Neural cell (in vitro differentiated cells): ENCODE data around the gene IRAK2. TPM values are rescaled to one million over a fixed set of nuclear protein-coding genes. Genes with fewer than 3 reads are reported as not detected.

ENCODE experiments used
- H2AFZ ChIP-seq: fragments of 200-600, 300-800 bp; sonication (generic), shearing (Covaris generic); 2 replicates; pipeline ENCODE4 v1.6.0; 2014; ENCODE audit warnings: low read depth, mild to moderate bottlenecking, antibody characterized with exemption, low read length, moderate library complexity
- H3F3A ChIP-seq: fragments of 200-600 bp; shearing (Covaris generic); 2 replicates; pipeline ENCODE4 v1.6.1; 2016; ENCODE audit warnings: mild to moderate bottlenecking, moderate library complexity, mixed read lengths, antibody characterized with exemption, low read length; ENCODE audit not compliant: insufficient read depth, poor library complexity, severe bottlenecking
- H3K27ac ChIP-seq: fragments of 200-600, 300-800 bp; sonication (generic), shearing (Covaris generic); 2 replicates; pipeline ENCODE4 v1.5.1; 2014; ENCODE audit warnings: mild to moderate bottlenecking, low read length, moderate library complexity
- H3K27me3 ChIP-seq: fragments of 300-800, 200-600 bp; sonication (generic), shearing (Covaris generic); 2 replicates; pipeline ENCODE4 v1.6.0; 2014; ENCODE audit warnings: mild to moderate bottlenecking, low read depth, low read length, moderate library complexity; ENCODE audit not compliant: insufficient read depth
- H3K36me3 ChIP-seq: fragments of 300-800, 200-600 bp; sonication (generic), shearing (Covaris generic); 2 replicates; pipeline ENCODE4 v1.5.1; 2014; ENCODE audit warnings: mild to moderate bottlenecking, antibody characterized with exemption, low read length, moderate library complexity; ENCODE audit not compliant: insufficient read depth
- H3K4me2 ChIP-seq: fragments of 300-800, 200-600 bp; sonication (generic), shearing (Covaris generic); 2 replicates; pipeline ENCODE4 v1.6.0; 2014; ENCODE audit warnings: mild to moderate bottlenecking, low read length
- H3K4me3 ChIP-seq: fragments of 300-800, 200-600 bp; sonication (generic), shearing (Covaris generic); 2 replicates; pipeline ENCODE4 v1.5.1; 2014; ENCODE audit warnings: mild to moderate bottlenecking, low read length, moderate library complexity
- H3K79me2 ChIP-seq: fragments of 200-600 bp; shearing (Covaris generic); replicated peaks from 2 replicates; pipeline ENCODE4 v1.6.0; 2014; ENCODE audit warnings: mild to moderate bottlenecking, low read length, moderate library complexity; ENCODE audit not compliant: insufficient read depth
- H3K9ac ChIP-seq: fragments of 300-800, 200-600 bp; sonication (generic), shearing (Covaris generic); 2 replicates; pipeline ENCODE4 v1.6.1; 2016; ENCODE audit warnings: mild to moderate bottlenecking, low read length, mixed read lengths
- H3K9me2 ChIP-seq: fragments of 200-600 bp; shearing (Covaris generic); 2 replicates; pipeline ENCODE4 v1.6.1; 2016; ENCODE audit warnings: mild to moderate bottlenecking, low read length, mixed read lengths; ENCODE audit not compliant: insufficient read depth
- H3K9me3 ChIP-seq: fragments of 200-600, 300-800 bp; sonication (generic), shearing (Covaris generic); 2 replicates; pipeline ENCODE4 v1.6.1; 2016; ENCODE audit warnings: mild to moderate bottlenecking, mixed run types, low read length, moderate library complexity, mixed read lengths
- H4K20me1 ChIP-seq: fragments of 200-600 bp; shearing (Covaris generic); 2 replicates; pipeline ENCODE4 v1.6.1; 2016; ENCODE audit warnings: mild to moderate bottlenecking, mixed run types; ENCODE audit not compliant: insufficient read depth
- EP300 ChIP-seq: fragments of 450-650 bp; conservative IDR thresholded peaks from 2 replicates; pipeline ENCODE4 v1.6.1; 2014; ENCODE audit warnings: antibody characterized with exemption, mild to moderate bottlenecking, moderate library complexity; ENCODE audit not compliant: poor library complexity, severe bottlenecking
- EZH2 ChIP-seq: fragments of 200-600, 300-800 bp; shearing (Covaris generic), sonication (generic); IDR thresholded peaks from 2 replicates; pipeline ENCODE4 v1.6.1; 2014; ENCODE audit warnings: antibody characterized with exemption, low read length, borderline replicate concordance, mild to moderate bottlenecking; ENCODE audit not compliant: insufficient read depth, poor library complexity, severe bottlenecking
- MXI1 ChIP-seq: fragments of 450-650 bp; conservative IDR thresholded peaks from 2 replicates; pipeline ENCODE4 v1.6.1; 2014; ENCODE audit warnings: antibody characterized with exemption, mild to moderate bottlenecking; ENCODE audit not compliant: poor library complexity, severe bottlenecking
- POLR2AphosphoS5 ChIP-seq: IDR thresholded peaks from 2 replicates; pipeline ENCODE4 v1.6.1; 2012
- RAD21 ChIP-seq: fragments of 450-650 bp; conservative IDR thresholded peaks from 2 replicates; pipeline ENCODE4 v1.6.1; 2014; ENCODE audit warnings: antibody characterized with exemption, mild to moderate bottlenecking, moderate library complexity
- SMC3 ChIP-seq: fragments of 450-650 bp; conservative IDR thresholded peaks from 2 replicates; pipeline ENCODE4 v1.6.1; 2014; ENCODE audit warnings: antibody characterized with exemption, mild to moderate bottlenecking, moderate library complexity; ENCODE audit not compliant: poor library complexity
- TAF1 ChIP-seq: IDR thresholded peaks from 2 replicates; pipeline ENCODE4 v1.6.1; 2012; ENCODE audit warnings: low read depth
- polyA plus RNA-seq: library from polyadenylated mRNA; depleted of rRNA; stranded (reverse); fragments of >200 nt; gene quantifications from 2 replicates; pipeline ENCODE4 v1.2.3, GENCODE V29; 2014
- TF ChIP-seq, protein P1 (sequence below): IDR thresholded peaks from 2 replicates; pipeline ENCODE4 v1.6.1; 2012; ENCODE audit warnings: borderline replicate concordance
- TF ChIP-seq, protein P2 (sequence below): fragments of 450-650 bp; IDR thresholded peaks from 2 replicates; pipeline ENCODE4 v1.5.1; 2014; ENCODE audit warnings: antibody characterized with exemption, mild to moderate bottlenecking, moderate library complexity; ENCODE audit not compliant: poor library complexity, severe bottlenecking

Gene IRAK2
- polyA plus RNA-seq, 1 donor from 2014 or later = 0.84 TPM

DNA sequence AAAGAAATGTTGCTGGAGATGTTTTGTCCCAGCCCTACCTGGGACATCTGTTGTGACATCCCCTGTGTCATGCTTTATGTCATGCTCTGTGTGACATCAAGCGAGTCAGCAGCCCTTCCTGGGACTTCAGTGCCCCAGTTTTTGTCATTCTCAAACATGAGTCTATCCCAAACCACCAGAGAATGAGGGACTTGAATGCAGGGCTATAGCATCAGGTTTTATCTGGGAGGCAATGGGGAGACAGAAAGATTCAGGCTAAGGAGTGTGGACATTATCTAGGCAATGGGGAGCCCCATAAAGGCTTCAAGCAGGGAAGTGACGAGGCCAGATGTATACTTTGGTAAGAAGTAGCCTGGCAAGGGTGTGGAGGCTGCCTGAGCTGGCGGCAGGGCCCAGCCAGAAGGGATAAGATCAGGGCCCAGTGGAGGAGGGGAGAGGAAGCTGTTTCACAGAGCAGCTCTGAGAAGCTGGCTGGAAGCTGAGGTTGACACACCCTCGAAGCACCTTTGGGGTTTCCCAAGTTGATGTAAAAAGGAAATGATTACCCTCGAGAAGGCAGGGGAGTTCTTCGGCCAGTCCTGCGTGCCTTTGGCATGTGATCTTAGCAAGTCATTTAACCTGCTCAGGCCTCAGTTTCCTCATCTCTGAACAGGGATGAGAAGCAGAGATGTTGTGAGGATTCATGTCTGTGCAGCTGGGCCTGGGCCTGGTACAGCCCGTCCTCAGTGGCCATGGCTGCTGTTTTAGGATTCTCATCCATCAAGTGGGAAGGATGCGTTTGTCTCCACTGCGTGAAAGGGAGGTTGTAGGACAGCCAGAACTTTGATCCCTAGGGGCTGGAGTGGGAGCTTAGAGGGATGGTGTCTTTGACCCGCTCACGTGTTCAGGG, 34.3 kb downstream of the IRAK2 start:
- H3K9ac ChIP-seq = no peak overlapping the region
- no peak overlapping the region for H2AFZ ChIP-seq
- no peaks in the 10 kb centered on the region for H3K79me2 ChIP-seq
- no peaks in the 10 kb centered on the region for H3F3A ChIP-seq
- TF ChIP-seq RAD21 (no peak), POLR2AphosphoS5 (no peak), SMC3 (no peak), MXI1 (no peak)
- H3K4me2 ChIP-seq = no peak overlapping the region
- H3K9me2 ChIP-seq = no peaks in the 10 kb centered on the region
- no peaks in the 10 kb centered on the region for H4K20me1 ChIP-seq
- no peaks in the 10 kb centered on the region for H3K27me3 ChIP-seq
- no peaks in the 10 kb centered on the region for H3K9me3 ChIP-seq
- H3K4me3 ChIP-seq = no peak overlapping the region
- H3K36me3 ChIP-seq = no peaks in the 10 kb centered on the region
- H3K27ac ChIP-seq = no peak overlapping the region

DNA sequence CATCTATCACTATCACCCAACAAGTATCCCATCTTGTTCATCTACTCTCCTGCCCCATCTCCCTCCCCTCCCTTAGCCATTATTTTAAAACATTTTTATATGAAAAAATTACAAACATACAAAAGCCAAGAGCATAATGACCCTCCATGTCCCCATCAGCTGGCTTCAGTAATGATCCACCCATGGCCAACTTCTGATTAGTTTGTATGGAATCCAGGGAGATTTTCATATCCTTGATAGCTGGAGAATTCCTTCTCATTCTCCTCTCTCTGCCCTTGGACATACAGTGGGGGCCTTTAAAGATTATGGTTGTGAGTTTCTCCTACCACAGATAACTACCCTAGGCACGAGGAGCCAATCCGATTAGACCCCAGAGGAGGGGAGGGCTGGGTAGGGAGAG, 40.2 kb downstream of the IRAK2 start:
- Histone ChIP-seq H3K9me2 (no peaks in the 10 kb centered on the region), H3K4me2 (no peak overlapping the region), H3K9ac (no peak overlapping the region), H4K20me1 (no peaks in the 10 kb centered on the region), H3F3A (no peaks in the 10 kb centered on the region), H3K4me3 (no peak overlapping the region), H3K9me3 (no peaks in the 10 kb centered on the region), H3K79me2 (no peaks in the 10 kb centered on the region), H3K27ac (no peak overlapping the region), H3K36me3 (no peaks in the 10 kb centered on the region), H3K27me3 (no peaks in the 10 kb centered on the region), H2AFZ (no peak overlapping the region)
- no peak for TF ChIP-seq POLR2AphosphoS5
- no peak for TF ChIP-seq SMC3
- TF ChIP-seq, protein P1, sequence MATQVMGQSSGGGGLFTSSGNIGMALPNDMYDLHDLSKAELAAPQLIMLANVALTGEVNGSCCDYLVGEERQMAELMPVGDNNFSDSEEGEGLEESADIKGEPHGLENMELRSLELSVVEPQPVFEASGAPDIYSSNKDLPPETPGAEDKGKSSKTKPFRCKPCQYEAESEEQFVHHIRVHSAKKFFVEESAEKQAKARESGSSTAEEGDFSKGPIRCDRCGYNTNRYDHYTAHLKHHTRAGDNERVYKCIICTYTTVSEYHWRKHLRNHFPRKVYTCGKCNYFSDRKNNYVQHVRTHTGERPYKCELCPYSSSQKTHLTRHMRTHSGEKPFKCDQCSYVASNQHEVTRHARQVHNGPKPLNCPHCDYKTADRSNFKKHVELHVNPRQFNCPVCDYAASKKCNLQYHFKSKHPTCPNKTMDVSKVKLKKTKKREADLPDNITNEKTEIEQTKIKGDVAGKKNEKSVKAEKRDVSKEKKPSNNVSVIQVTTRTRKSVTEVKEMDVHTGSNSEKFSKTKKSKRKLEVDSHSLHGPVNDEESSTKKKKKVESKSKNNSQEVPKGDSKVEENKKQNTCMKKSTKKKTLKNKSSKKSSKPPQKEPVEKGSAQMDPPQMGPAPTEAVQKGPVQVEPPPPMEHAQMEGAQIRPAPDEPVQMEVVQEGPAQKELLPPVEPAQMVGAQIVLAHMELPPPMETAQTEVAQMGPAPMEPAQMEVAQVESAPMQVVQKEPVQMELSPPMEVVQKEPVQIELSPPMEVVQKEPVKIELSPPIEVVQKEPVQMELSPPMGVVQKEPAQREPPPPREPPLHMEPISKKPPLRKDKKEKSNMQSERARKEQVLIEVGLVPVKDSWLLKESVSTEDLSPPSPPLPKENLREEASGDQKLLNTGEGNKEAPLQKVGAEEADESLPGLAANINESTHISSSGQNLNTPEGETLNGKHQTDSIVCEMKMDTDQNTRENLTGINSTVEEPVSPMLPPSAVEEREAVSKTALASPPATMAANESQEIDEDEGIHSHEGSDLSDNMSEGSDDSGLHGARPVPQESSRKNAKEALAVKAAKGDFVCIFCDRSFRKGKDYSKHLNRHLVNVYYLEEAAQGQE = no peak
- TF ChIP-seq EZH2 = no peak
- no peak for TF ChIP-seq MXI1
- TF ChIP-seq, protein P2, sequence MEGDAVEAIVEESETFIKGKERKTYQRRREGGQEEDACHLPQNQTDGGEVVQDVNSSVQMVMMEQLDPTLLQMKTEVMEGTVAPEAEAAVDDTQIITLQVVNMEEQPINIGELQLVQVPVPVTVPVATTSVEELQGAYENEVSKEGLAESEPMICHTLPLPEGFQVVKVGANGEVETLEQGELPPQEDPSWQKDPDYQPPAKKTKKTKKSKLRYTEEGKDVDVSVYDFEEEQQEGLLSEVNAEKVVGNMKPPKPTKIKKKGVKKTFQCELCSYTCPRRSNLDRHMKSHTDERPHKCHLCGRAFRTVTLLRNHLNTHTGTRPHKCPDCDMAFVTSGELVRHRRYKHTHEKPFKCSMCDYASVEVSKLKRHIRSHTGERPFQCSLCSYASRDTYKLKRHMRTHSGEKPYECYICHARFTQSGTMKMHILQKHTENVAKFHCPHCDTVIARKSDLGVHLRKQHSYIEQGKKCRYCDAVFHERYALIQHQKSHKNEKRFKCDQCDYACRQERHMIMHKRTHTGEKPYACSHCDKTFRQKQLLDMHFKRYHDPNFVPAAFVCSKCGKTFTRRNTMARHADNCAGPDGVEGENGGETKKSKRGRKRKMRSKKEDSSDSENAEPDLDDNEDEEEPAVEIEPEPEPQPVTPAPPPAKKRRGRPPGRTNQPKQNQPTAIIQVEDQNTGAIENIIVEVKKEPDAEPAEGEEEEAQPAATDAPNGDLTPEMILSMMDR = no peak
- no peak for TF ChIP-seq RAD21
- TF ChIP-seq TAF1 = no peak
- no peak for TF ChIP-seq EP300
